ENCODE results near the gene RSF1.

DNA sequence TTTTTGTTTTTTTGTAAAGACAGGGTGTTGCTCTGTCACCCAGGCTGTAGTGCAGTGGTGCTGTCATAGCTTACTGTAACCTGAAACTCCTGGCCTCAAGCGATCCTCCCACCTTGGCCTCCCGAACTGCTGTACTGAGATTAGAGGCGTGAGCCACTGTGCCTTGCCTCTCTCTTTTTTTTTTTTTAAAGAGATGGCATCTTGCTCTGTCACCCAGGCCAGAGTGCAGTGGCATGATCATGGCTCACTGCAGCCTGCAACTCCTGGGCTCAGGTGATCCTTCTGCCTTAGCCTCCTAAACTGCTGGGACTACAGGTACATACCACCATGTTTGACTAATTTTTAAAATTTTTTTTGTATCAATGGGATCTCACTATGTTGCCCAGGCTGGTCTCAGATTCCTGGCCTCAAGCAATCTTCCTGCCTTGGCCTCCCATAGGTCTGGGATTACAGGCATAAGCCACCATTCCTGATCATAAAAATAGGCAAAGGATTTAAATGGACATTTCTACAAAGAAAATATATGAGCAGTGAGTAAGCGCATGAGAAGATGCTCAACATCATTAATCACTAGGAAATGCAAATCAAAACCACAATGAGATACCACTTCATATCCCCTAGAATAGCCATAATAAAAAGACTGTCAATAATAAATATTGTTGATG lies 165.6 kb downstream of the RSF1 start:
- TF ChIP-seq EZH2 (IDR thresholded peaks at IDR 0.05; ENCODE audit: borderline replicate concordance, insufficient read depth, low read depth, low read length, poor library complexity, severe bottlenecking), result no peak
- TF ChIP-seq, protein P1, sequence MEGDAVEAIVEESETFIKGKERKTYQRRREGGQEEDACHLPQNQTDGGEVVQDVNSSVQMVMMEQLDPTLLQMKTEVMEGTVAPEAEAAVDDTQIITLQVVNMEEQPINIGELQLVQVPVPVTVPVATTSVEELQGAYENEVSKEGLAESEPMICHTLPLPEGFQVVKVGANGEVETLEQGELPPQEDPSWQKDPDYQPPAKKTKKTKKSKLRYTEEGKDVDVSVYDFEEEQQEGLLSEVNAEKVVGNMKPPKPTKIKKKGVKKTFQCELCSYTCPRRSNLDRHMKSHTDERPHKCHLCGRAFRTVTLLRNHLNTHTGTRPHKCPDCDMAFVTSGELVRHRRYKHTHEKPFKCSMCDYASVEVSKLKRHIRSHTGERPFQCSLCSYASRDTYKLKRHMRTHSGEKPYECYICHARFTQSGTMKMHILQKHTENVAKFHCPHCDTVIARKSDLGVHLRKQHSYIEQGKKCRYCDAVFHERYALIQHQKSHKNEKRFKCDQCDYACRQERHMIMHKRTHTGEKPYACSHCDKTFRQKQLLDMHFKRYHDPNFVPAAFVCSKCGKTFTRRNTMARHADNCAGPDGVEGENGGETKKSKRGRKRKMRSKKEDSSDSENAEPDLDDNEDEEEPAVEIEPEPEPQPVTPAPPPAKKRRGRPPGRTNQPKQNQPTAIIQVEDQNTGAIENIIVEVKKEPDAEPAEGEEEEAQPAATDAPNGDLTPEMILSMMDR (IDR thresholded peaks at IDR 0.05), result no peak

Measured in B cell (primary cell).